Memory B cell (primary cell): Measurements from ENCODE around the gene POLE2.
"Not testable (repeated sequence)": the region's sequence is repeated elsewhere in the genome, so short reads cannot be mapped to it uniquely, and the experiment has no call there.

Experiments
- ATAC-seq: fragments of 150-1000 bp; cut with Tn5 transposase; 2 replicates; pipeline ENCODE4 v1.10.0; 2021; ENCODE audit warnings: low read depth, mild to moderate bottlenecking, moderate library complexity
- DNase-seq, 2 donors: peaks; one replicate each; pipeline ENCODE4 v3.0.0; 2022; ENCODE audit warnings: low spot score in 2 of 2
- H3K27ac Mint-ChIP-seq: one replicate; pipeline ENCODE4 v1.8.0; 2022; ENCODE audit warnings: mild to moderate bottlenecking, moderate library complexity, mixed read lengths
- H3K27me3 Mint-ChIP-seq: one replicate; pipeline ENCODE4 v1.8.0; 2022; ENCODE audit warnings: mixed read lengths
- H3K36me3 Mint-ChIP-seq: one replicate; pipeline ENCODE4 v1.8.0; 2022; ENCODE audit warnings: mild to moderate bottlenecking, mixed read lengths
- H3K4me1 Mint-ChIP-seq: one replicate; pipeline ENCODE4 v1.8.0; 2022; ENCODE audit warnings: mixed read lengths
- H3K4me3 Mint-ChIP-seq: one replicate; pipeline ENCODE4 v1.8.0; 2022; ENCODE audit warnings: mild to moderate bottlenecking, moderate library complexity, mixed read lengths
- H3K9me3 Mint-ChIP-seq: one replicate; pipeline ENCODE4 v1.8.0; 2022; ENCODE audit warnings: mixed read lengths

POLE2 gene

GRCh38 chr14:49619273-49619672 lies 68.7 kb downstream of the POLE2 start:
- H3K27me3 Mint-ChIP-seq, DNase-seq, H3K9me3 Mint-ChIP-seq, ATAC-seq: not testable (repeated sequence)
- Mint-ChIP-seq H3K36me3 (peaks cover 14% of the 10 kb centered on the region), H3K4me1 (peaks cover 22% of the 10 kb centered on the region), H3K4me3 (peak overlapping the region; percentile 91), H3K27ac (peak overlapping the region; percentile 96)

DNA sequence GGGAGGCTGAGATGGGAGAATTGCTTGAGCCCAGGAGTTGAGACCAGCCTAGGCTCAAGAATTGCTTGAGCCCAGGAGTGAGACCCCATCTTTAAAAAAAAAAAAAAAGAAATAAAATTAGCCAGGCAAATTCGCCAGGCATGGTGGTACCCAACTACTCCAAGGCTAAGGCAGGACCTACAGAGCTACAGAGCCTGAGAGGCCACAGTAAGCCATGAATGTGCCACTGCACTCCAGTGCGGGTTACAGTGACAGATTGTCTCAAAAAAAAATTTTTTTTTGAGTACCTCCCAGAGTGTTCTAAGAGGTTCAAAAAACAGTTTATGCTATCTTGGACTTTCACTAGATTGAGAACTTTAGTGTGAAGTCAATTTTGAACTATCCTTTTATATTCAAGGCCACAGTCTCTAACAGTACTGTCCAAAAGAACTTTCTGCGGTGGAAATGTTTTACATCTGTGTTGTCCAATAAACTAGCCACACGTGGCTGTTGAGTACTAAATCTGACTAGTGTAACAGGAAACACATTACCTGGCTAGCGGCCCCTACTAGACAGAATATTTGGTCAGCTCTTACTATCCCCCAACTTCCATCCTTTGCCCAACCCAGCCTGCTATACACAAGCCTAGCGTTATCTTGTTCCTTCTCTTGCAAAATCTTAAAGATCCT lies 70.0 kb downstream of the POLE2 start:
- DNase-seq, result no peak
- Mint-ChIP-seq H3K4me3 (no peak overlapping the region), H3K9me3 (no peaks in the 10 kb centered on the region), H3K4me1 (peaks cover 20% of the 10 kb centered on the region), H3K27ac (peak overlapping the region; percentile 96), H3K27me3 (no peaks in the 10 kb centered on the region), H3K36me3 (peaks cover 15% of the 10 kb centered on the region)
- no peak for ATAC-seq

DNA sequence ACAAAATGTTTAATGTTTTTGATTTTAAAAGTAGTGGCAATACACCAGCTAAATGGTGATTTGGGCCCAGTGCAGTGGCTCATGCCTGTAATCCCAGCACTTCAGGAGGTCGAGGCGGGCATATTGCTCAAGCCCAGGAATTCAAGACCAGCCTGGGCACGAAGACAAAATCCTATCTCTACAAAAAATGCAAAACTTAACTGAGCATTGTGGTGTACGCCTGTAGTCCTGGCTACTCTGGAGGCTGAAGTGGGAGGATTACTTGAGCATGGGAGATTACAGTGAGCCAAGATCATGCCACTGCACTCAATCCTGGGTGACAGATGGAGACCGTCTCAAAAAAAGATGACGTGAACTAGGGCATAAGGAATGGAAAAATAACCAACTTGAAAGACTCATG lies 72.2 kb downstream of the POLE2 start:
- H3K36me3 Mint-ChIP-seq, result peaks cover 14% of the 10 kb centered on the region
- H3K4me3 Mint-ChIP-seq, result no peak overlapping the region
- H3K9me3 Mint-ChIP-seq, result no peaks in the 10 kb centered on the region
- no peak overlapping the region for H3K27ac Mint-ChIP-seq
- ATAC-seq (no peak), DNase-seq (no peak)
- no peaks in the 10 kb centered on the region for H3K27me3 Mint-ChIP-seq
- peaks cover 13% of the 10 kb centered on the region for H3K4me1 Mint-ChIP-seq

- H3K27ac Mint-ChIP-seq, result no peak overlapping the region
- DNase-seq, result no peak
Observed at GRCh38 chr14:49614196-49614595, 73.8 kb downstream of the POLE2 start.

GRCh38 chr14:49612671-49613070 lies 75.3 kb downstream of the POLE2 start:
- Mint-ChIP-seq H3K4me1 (peaks cover 3% of the 10 kb centered on the region), H3K27me3 (no peaks in the 10 kb centered on the region), H3K4me3 (no peak overlapping the region), H3K9me3 (no peaks in the 10 kb centered on the region), H3K27ac (no peak overlapping the region), H3K36me3 (peaks cover 7% of the 10 kb centered on the region)
- ATAC-seq, result no peak
- no peak for DNase-seq

More at GRCh38 chr14:49614196-49614595, 73.8 kb downstream of the POLE2 start:
- no peak overlapping the region for H3K4me3 Mint-ChIP-seq
- no peak for ATAC-seq
- peaks cover 13% of the 10 kb centered on the region for H3K36me3 Mint-ChIP-seq
- no peaks in the 10 kb centered on the region for H3K27me3 Mint-ChIP-seq
- H3K9me3 Mint-ChIP-seq, result no peaks in the 10 kb centered on the region
- H3K4me1 Mint-ChIP-seq, result peaks cover 11% of the 10 kb centered on the region

GRCh38 chr14:49612251-49612650 lies 75.8 kb downstream of the POLE2 start:
- Mint-ChIP-seq H3K9me3 (no peaks in the 10 kb centered on the region), H3K27me3 (no peaks in the 10 kb centered on the region), H3K4me3 (no peak overlapping the region), H3K27ac (no peak overlapping the region), H3K36me3 (peaks cover 4% of the 10 kb centered on the region), H3K4me1 (no peaks in the 10 kb centered on the region)
- ATAC-seq (no peak), DNase-seq (no peak)

GRCh38 chr14:49607583-49607982 lies 80.4 kb downstream of the POLE2 start:
- H3K4me1 Mint-ChIP-seq, result no peaks in the 10 kb centered on the region
- H3K36me3 Mint-ChIP-seq, result peaks cover 9% of the 10 kb centered on the region
- ATAC-seq, result no peak
- no peak overlapping the region for H3K4me3 Mint-ChIP-seq
- no peaks in the 10 kb centered on the region for H3K27me3 Mint-ChIP-seq
- no peaks in the 10 kb centered on the region for H3K9me3 Mint-ChIP-seq
- no peak for DNase-seq
- H3K27ac Mint-ChIP-seq, result no peak overlapping the region

DNA sequence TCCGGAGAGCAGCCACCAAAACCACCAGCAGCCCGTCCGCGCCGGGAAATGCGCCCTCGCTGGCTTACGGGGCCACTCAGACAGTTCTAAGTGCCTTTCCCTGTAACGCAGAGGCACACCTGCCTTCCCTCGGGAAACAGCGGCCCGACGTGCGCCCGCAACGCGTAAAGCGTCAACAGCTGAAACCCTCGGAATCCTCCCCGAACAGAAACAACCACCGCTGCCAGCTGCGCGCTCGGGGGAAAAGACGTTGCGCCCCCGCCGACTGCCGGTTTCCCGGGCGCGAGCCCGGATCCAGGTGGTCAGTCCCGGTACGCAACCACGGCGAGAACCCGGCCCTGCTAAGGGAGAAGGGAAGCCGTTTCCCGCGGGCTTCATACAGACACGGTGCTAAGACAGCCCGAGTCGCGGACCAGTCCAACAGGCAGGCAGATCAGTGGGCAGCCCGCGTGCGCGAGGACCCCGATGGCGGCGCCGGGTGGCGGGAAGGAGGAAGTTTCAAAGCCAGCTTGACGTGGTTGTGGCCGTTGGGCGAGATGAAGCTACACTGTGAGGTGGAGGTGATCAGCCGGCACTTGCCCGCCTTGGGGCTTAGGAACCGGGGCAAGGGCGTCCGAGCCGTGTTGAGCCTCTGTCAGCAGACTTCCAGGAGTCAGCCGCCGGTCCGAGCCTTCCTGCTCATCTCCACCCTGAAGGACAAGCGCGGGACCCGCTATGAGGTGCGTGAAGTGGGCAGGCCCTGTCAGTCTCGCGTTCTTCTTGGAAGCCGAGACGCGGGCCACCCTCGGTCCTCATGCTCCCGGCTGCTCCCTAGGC lies 89.3 kb downstream of the POLE2 start, which contains the start of gene LRR1:
Gene LRR1, plus strand, starts transcription at position 456 of the 816 bp plus-strand sequence. Its CDS starts 81 bp downstream, at position 537.
- no peaks in the 10 kb centered on the region for H3K9me3 Mint-ChIP-seq
- peak within 1 kb of the TSS; percentile 97 for H3K4me3 Mint-ChIP-seq
- H3K27ac Mint-ChIP-seq, result peak within 1 kb of the TSS; percentile 98
- H3K36me3 Mint-ChIP-seq, result no peaks in the 10 kb centered on the region
- DNase-seq, result peak; percentile 92 to 100
- H3K4me1 Mint-ChIP-seq, result peaks cover 20% of the 10 kb centered on the region
- peak; percentile 68 for ATAC-seq
- H3K27me3 Mint-ChIP-seq, result no peaks in the 10 kb centered on the region

DNA sequence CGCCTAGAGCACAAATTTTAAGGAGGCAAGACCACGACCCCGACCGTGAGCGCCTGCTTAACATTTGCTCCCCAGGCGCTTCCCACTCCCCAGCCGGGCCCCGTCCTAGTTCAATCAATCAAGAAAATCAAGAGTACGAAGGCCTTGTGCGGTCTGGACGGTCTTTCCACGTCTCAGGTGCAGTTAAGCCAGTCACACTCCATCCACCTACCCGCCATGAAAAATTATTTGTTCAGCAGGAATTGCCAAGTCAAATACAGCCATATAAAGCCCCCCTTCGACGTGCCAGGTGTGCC lies 89.9 kb downstream of the POLE2 start:
- Mint-ChIP-seq H3K27me3 (no peaks in the 10 kb centered on the region), H3K9me3 (no peaks in the 10 kb centered on the region), H3K4me1 (peaks cover 20% of the 10 kb centered on the region), H3K4me3 (peak overlapping the region; percentile 97), H3K36me3 (no peaks in the 10 kb centered on the region), H3K27ac (peak overlapping the region; percentile 98)
- DNase-seq, result no peak
- ATAC-seq, result no peak

- no peaks in the 10 kb centered on the region for H3K27me3 Mint-ChIP-seq
- peak overlapping the region; percentile 98 for H3K27ac Mint-ChIP-seq
- no peaks in the 10 kb centered on the region for H3K9me3 Mint-ChIP-seq
- H3K4me3 Mint-ChIP-seq, result peak overlapping the region; percentile 52
- peaks cover 16% of the 10 kb centered on the region for H3K4me1 Mint-ChIP-seq
- ATAC-seq (no peak), DNase-seq (no peak)
- H3K36me3 Mint-ChIP-seq, result no peaks in the 10 kb centered on the region
Observed at GRCh38 chr14:49594347-49595091, 93.5 kb downstream of the POLE2 start.
